NOMO-1 (cell line): ENCODE measurements around the gene NTSR2.

Experiments used
- DNase-seq, 2 experiments: peaks; one replicate each; lab custom pipeline; 2025; ENCODE audit not compliant: unreplicated experiment in 2 of 2; lab: John Stamatoyannopoulos, UW

NTSR2 gene

DNA sequence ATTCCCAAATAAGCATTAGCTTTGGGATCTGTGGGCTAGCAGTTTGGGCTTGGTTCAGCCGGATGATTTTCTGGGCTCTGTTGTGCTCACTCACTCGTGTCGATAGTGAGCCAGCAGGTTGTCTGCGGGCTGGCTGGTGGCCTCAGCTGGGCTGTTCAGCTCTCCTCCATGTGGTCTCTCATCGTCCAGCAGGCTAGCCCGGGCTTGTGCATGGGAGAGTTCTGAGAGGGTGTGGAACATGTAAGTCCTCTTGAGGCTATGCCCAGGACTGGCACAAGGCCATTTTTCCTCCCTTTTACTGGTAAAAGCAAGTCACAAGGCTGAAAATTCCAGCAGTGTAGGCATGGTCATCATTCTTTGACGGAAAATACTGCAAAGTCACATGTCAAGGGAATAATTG is 38.5 kb downstream of the NTSR2 start:
- no peak for DNase-seq

DNA sequence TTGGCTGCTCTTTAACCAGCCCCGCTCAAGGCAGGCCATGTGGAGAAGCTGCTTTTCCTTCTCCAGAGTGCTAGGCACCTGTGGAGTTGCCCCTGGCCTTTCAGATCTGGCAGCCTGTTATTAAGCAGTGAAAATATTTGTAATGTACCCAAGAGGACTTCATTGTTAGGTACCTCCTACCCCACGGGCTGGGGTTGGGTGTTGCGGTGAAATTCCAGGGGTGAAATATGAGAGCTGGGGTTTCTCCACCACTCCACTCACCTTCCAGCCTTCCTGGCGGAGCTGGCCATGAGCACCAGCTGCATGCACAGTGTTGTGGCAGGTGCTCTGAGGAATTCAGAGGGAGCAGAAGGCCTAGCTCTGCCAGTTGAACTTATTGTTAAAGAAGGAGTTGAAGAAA is 39.1 kb downstream of the NTSR2 start:
- no peak for DNase-seq

- DNase-seq = no peak
Measured at GRCh38 chr2:11629851-11630250, 40.1 kb downstream of the NTSR2 start.

DNA sequence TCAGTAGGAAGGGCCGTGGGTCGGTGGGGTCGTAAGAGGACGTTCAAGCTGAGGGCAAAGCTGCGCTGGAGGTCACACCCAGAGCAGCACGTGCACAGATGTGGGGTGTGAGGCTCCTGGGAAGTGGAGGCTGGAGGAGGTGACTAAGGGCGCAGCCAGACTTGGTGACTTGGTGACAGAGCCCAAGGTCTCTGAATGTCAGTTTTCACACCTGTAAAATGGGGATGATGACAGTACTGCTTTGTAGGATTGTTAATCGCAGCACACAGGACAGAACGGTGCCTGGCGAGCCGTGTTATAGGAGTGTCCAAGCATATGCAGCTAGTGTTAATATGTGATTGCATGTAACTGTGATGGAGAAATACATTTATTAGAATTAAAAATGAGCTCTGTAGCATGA is 40.8 kb downstream of the NTSR2 start:
- DNase-seq = no peak

DNA sequence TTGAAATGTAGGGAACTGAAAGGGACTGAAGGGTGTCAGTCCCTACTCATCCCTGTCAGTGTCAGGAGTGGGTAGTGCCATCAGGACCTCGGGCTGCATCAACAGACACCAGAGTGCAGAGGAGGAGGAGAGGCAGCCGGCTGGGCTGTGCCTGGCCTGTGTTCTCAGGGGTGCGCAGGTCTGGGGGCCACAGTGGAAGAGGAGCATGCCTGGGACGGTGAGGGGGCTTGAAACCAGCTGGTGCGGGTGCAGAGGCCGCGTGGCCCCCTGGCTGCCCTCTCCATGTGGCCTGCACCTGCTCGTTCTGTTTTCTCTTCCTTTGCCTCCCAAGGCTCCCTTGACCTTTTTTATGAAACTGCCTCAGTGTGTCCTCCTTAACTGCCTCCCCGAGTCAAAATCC is 41.3 kb downstream of the NTSR2 start:
- no peak for DNase-seq

GRCh38 chr2:11625671-11626070 is 44.3 kb downstream of the NTSR2 start:
- DNase-seq = no peak

DNA sequence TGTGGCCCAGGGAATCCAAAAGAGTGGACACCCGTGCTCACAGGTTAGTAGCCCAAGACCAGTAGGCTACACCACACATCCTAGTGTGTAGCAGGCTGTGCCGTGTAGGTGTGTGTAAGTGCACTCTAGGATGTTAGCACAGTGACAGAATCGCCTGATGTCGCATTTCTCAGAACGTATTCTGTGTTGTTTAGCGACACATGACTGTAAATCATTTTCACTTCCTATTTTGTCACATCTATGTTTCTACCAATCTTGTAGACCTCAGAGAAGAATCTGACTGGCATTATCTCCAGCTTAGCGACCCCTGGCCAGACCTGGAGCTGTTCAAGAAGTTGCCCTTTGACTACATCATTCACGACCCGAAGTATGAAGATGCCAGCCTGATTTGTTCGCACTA is 45.1 kb downstream of the NTSR2 start:
- peak; percentile 3 to 4 for DNase-seq

DNA sequence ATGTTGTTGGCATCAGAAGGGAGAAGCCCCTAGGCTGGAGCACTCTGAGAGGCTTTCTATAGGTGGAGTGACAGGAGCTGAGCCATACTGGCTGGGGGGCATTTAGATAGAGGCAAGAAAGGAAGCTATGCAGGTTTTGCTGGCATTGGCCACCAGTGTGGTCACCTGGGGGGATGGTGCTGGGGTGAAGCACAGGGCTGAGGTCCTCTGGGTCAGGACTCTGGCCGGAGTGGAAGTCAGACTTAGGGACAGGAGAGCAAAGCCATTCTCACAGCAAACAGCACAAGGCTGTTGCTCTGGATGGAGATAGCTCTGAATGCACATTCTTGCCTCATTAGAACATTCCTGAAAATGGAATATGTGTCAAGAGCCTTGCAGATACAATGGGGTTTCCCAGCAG is 47.4 kb downstream of the NTSR2 start:
- DNase-seq = no peak

DNA sequence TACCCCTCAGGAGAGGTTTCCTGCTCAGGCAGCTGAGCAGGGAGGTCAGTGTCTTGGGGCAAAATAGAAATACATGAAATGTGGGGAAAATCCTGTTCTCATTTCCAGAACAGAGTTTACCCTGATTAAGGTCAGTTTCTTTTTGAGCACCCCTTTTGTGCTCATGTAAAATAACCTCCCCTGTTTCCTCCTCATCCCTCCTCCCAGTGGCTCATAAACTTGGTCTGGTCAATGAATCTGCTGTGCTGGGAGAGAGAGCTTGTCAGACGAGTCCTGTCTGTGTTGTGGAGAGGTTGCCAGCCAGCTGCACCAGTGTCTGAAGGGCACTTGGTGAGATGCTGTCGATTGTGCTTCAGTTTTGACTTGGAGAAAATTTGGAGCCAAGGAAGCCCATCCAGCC is 48.6 kb downstream of the NTSR2 start:
- no peak for DNase-seq

- no peak for DNase-seq
Measured at GRCh38 chr2:11618708-11619062, 51.3 kb downstream of the NTSR2 start.

DNA sequence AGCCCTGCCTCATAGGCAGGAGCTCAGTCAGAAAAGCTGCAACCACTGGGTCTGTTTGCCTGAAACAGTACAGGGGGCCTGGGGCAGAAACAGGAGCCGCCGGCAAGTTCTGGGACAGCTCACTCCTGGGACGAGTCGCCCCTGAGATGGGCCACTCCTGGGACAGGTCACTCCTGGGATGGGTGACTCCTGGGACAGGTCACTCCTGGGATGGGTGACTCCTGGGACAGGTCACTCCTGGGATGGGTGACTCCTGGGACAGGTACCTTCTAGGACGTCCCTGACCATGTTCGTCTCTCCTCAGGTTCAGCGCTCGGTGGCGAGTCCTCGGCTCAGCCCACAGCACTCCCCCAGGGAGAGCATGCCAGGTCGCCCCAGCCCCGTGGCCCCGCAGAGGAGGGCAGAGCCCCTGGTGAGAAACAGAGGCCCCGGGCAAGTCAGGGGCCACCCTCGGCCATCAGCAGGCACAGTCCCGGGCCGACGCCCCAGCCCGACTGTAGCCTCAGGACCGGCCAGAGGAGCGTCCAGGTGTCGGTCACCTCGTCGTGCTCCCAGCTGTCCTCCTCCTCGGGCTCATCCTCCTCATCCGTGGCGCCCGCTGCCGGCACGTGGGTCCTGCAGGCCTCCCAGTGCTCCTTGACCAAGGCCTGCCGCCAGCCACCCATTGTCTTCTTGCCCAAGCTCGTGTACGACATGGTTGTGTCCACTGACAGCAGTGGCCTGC is 51.8 kb downstream of the NTSR2 start:
- no peak for DNase-seq

DNA sequence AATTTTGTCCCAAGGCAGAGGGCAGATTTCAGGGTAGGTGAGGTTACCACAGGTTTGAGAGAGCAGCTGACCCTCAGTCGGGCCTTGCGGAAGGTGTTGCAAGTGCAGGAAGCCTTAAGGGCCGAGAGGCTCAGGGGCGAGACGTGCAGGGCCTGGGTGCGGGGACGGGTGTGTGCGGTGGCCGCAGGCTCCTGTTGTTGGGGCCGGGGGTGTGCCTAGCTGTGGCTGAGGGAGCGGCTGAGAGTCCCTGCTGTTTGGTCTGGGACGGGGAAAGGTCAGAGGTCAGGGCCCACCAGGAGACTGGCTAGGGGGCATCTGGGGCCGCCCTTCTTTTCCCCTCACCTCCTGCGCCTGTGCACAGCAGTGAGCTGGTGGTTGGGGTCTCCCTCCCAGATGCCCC is 52.5 kb downstream of the NTSR2 start:
- no peak for DNase-seq

GRCh38 chr2:11616851-11617415 is 53.1 kb downstream of the NTSR2 start:
- no peak for DNase-seq

DNA sequence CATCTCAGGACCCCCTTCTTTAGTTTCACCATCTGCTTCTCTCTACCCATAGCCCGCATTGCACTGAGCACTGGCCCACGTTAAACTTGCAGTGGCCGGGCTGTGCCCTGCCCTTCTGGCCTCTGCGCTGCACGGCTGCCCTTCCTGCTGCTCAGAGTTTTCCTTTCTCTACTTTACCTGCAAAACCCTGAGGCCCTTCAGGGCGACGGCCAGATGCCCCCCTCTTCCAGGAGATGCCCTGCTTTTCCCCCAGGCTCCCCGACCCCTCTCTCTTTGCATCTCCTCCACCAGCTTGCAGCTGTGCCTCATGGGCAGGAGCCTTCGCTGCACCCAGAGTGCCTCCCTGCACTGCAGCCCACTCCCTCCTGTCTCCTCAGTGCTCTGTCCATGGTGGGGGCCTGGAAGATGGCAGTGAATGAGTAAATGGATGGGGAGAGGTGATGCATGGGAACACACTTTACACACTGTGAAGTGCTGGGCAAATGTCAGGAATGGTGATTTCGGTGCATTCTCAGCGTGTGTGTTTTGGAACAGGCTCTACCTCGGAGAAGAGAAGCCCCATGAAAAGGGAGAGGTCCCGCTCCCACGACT is 53.8 kb downstream of the NTSR2 start:
- no peak for DNase-seq

- no peak for DNase-seq
Measured at GRCh38 chr2:11615209-11615608, 54.8 kb downstream of the NTSR2 start.

DNA sequence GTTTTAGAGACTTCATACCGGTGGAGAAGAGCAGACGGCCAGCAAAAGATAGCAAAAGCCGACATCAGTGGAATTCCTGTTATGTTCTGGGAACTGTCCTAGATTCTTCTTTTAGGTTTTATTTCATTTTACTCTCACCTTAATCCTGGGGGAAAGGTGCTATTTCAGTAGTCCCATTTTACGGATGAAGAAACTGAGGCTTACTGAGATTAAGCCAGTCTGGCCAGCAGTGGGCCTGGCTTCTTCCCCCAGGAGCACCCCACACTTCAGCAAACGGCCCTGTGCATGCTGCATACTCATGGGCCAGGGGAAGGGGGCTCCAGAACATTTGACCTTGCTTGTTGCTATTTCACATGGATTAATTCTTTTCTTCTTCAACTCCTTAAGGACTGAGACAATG is 56.7 kb downstream of the NTSR2 start:
- DNase-seq = no peak

GRCh38 chr2:11612553-11613215 is 57.3 kb downstream of the NTSR2 start:
- no peak for DNase-seq

GRCh38 chr2:11611251-11611650 is 58.7 kb downstream of the NTSR2 start:
- DNase-seq = no peak

- no peak for DNase-seq
Measured at GRCh38 chr2:11610624-11611242, 59.3 kb downstream of the NTSR2 start.
